Activated CD8-positive, alpha-beta memory T cell treated with anti-CD3 and anti-CD28 coated beads for 36 hours (primary cell): ENCODE results near the gene MACROD2. TPM values are rescaled to one million over a fixed set of nuclear protein-coding genes. Genes with fewer than 3 reads are reported as not detected.
"Not testable (repeated sequence)": the region's sequence is repeated elsewhere in the genome, so short reads cannot be mapped to it uniquely, and the experiment has no call there.

Source experiments
- CTCF ChIA-PET: fragments of 350-600 bp; sonication (Branson Sonifier 250); formaldehyde crosslinking; loops from one replicate; lab custom pipeline; 2021; ENCODE audit warnings: antibody characterized with exemption; lab: Charles Lee
- POLR2A ChIA-PET: fragments of 350-600 bp; sonication (Branson Sonifier 250); formaldehyde crosslinking; loops from one replicate; lab custom pipeline; 2021; ENCODE audit warnings: antibody characterized with exemption; lab: Charles Lee
- total RNA-seq, 2 experiments: library from RNA; stranded (reverse); gene quantifications; one replicate each; pipeline ENCODE4 v1.2.3, GENCODE V29; 2021

The MACROD2 gene
- total RNA-seq, 2 experiments from 2014 or later: not detected

DNA sequence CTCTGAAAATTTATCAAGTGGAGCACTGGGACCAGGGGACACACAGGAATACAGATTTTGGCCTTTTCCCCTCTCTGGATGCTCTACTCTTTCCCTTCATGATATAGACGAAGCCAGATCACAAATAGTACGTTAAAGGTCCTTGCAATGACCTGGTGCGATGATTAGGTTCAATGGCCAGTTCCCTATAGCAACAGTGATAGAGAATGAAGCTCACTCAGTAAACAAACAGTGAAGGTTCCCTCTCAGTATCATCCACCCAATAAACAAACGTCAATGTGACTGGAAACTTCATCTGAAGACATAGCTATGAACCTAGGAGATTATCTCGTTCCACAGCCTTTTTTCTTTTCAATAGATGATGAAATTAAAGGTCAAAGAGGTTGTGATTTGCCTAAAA, 1981.7 kb downstream of the MACROD2 start:
- ChIA-PET CTCF (no interaction called here), POLR2A (no interaction called here)

DNA sequence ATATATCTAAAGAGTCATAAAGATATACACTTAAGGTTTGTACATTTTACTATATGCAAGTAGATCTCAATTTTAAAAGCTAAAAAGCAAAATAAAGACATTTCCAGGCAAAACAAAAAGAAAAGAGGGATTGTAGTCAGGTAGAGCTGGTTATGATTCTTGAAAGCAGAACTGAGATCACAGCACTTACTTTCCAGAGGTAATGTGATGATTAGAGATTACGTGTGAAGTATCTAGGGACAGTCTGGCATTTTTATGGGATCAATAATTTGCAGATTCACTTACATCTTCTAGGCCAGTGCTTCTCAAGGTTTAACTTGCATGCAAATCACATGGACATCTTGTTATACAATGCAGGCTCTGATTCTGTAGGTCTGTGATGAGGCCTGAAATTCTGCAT, 1982.4 kb downstream of the MACROD2 start:
- POLR2A ChIA-PET: no interaction called here
- CTCF ChIA-PET: no interaction called here

DNA sequence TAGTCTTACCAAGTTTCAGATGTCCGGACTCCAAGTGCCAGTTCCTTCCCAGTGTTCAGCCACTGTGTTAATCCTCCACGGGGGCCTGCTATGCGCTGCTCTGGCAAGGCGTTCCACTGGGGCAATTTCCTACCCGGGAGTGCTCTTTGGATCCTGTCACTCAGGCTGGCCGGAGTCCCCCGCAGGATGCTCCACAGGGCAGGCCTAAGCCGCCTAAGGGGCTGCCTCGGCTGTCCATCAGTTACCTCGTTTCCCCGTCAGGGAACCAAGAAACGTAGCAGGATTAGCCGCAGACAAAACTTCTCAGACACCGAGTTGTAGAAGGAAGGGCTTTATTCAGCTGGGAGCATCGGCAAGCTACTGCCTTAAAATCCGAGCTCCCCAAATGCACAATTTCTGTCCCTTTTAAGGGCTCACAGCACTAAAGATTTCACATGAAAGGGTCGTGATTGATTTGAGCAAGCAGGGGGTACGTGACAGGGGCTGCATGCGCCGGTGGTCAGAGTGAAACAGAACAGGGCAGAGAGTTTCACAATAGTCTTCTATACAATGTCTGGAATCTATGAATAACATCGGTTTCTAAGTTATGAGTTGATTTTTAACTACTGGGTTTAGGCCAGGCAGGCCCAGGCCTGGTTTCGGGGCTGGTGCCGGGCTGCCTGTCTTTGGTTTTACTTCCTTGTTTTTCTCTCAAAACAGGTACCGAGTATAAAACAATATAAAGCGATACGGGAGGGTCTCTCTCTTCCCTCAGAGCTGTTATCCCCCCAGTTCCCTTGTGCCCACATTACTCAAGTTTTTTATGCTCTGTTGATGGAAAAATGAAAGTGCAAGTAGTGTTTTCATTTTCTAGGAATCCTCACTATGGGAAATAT, 1990.4 kb downstream of the MACROD2 start:
- CTCF ChIA-PET, POLR2A ChIA-PET: not testable (repeated sequence)

DNA sequence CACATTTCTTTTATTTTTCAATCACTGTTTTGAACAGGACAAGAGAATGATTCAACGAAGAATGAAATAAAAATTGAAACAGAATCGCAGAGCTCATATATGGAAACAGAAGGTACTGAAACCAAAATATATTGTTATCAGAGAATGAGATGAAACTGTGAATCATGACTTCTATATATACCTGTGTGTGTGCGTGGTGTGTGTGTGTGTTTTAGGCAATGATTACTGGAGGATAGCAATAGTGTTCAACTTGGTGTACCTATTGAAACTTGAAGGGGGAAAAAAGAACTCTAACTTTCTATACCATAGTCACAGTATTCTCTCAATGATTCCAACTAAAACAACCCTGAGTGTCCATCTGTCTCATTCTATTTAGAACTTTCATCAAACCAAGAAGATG, 1991.4 kb downstream of the MACROD2 start:
- ChIA-PET CTCF (no interaction called here), POLR2A (no interaction called here)

DNA sequence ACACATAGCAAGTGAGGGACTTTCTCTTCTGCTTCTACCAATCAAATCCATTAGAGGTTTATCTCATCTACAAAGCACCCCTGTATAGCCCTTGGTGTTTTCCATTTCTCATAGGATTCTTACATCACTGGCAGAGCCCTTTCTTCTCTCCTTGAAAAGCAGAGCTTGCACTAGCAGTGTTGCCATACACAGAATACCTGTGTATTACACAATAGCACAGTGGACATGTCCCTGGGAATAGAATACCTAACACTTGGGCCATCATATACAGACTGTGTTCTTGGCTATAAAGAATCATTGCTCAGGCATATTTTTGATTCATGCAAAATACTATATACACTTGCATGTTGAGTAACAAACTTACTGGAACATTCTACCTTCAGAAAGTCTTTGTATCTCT, 1996.0 kb downstream of the MACROD2 start:
- POLR2A ChIA-PET: no interaction called here
- CTCF ChIA-PET: no interaction called here

DNA sequence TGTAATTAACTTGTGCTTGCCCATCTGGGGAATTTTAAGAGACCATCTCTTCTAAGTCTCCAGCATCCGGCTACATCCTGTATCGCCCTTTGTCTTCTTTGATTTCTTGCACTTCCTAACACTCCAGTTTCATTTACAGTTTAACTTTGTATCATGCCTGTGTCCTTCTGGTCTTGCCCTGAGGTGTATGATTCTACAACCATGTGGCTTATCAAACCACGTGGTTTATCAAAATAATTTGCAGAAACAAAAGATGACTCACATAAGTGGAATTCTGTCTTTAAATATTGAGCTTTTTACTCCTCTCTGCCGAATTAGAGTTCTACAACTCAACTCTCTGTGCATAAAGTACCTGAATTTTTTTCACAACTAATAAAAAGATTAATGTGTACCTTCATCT, 1997.2 kb downstream of the MACROD2 start:
- CTCF ChIA-PET: no interaction called here

DNA sequence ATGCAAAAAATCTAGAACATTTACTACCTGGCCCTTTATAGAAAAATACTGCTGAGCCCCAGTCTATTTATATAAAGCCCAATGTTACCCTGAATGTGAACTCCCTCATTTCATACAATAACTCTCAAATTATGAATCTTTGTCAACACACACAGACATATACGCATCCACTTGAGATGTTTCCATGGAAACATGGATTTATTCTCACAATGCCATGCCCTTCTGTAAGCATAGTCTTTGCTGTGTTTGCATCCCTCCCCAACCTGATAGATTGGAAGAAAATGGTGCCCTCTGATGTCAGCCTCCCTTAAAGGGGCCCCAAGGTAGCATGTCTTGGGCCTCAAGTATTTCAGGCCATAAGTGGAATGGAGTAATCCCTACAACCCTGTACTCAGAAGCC, 2004.8 kb downstream of the MACROD2 start:
- ChIA-PET POLR2A (no interaction called here), CTCF (no interaction called here)

More for the DNA sequence above, 1997.2 kb downstream of the MACROD2 start:
- POLR2A ChIA-PET: no interaction called here

DNA sequence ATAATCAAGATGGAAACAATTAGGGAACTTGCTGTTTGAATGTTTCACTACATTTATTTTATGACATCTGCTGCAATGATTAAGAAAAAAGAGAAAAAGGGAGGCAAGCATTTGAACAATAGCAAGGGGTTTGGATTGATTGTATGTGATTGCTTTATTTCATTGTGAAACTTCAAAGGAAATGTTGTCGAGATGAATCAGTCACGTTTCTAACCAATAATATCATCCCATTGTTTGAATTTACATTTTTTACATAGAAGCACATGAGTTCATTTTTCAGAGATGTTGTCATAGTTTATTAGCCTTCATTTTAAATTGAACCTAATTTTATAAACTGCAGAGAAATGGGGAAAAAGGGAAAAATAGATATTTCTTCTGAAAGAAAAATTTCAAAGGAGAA, 2006.0 kb downstream of the MACROD2 start:
- POLR2A ChIA-PET: no interaction called here
- CTCF ChIA-PET: no interaction called here

DNA sequence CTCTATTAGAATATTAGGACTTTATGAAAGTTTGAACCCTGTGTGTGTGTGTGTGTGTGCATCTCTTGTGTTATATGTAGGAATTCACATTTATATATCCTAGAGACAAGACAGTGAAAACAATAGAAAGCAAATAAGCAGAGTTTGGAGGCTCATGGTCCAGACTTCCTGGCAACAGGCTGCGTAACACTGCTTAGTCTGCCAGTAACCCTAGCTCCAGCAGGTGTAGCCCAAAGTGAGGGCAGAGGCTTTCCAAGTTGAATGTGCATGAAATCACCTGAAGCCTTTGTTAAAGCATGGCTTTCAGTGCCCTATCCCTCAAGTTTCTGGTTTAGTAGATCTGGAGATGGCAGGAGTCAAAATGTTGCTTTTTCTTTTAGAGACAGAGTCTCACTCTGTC, 2008.0 kb downstream of the MACROD2 start:
- ChIA-PET CTCF (no interaction called here), POLR2A (no interaction called here)

DNA sequence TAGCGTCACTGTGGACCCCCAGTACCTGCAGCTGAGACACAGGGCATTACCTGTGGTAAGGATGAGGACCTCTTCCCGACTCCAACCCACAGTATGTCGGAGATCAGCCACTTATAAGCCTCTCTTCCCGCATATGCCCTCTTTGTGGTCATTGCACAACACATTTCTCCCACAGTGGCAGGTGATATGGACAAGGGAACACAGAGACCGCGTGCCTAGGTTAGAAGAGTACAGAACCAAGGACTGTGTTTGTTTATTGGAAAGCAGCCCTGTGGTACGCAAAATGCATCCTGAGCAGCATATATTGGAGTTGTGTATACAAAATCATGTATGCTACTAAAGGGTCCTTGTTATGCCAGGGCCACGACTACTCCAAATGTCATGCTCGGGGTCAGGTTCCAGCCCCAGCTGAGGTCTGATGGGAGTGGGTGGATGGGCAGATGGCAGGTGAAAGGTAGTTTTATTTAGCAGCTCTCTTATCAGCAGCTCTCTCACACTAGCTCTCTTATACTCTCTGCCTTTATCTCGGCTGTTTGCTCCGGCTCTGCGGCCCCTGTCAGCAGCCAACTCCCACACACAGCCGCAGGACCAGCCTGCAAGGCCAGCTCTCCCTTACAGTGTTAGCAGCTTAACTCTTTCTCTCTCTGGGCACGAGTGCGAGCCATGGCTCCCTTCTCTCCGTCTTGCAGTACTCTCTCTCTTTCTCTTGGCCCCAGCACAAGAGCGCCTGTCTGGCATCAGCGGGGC, 2009.0 kb downstream of the MACROD2 start:
- CTCF ChIA-PET: no interaction called here

DNA sequence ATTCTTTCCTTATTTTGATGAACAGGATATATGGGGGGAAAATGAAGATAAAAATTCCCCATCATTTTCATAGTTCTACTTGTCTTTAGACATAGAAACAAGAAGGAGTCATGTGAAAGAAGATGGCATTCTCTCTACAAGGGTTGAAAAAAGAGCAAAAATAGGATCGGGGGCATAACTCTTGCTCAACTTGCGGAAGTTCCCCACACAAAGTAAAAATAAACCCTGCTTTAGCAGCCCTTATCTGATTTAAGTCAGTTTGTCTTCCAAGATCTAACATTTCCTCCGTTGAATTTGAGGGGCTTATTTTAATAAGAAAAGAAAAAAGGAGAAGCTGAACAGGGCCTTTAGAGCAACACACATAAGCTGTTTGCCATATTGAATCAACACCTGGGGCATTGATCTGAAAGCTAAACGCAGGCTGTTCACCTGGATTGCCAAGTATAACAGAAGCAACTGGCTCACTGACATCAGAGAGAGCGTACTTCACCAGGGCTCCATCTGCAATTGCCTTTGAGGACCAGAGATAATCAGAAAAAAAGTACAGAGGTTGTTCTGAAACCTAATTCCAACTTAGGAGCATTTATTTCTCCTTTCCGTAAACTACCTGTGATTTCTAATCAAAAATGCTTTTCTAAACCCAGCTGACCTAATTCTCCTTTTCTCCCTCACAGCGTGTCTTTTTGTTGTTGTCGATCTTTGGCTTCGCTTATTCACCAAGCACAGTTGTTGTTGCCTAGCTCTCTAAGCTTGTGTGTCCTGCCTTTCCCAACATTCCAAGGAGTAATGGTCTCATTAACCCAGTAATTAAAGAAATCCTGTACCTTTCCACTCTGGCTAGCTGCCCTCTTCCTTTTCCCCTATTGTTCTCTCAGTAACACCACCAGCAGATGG, 2010.0 kb downstream of the MACROD2 start:
- CTCF ChIA-PET: no interaction called here
- POLR2A ChIA-PET: no interaction called here

More for the DNA sequence above, 2009.0 kb downstream of the MACROD2 start:
- POLR2A ChIA-PET: no interaction called here

DNA sequence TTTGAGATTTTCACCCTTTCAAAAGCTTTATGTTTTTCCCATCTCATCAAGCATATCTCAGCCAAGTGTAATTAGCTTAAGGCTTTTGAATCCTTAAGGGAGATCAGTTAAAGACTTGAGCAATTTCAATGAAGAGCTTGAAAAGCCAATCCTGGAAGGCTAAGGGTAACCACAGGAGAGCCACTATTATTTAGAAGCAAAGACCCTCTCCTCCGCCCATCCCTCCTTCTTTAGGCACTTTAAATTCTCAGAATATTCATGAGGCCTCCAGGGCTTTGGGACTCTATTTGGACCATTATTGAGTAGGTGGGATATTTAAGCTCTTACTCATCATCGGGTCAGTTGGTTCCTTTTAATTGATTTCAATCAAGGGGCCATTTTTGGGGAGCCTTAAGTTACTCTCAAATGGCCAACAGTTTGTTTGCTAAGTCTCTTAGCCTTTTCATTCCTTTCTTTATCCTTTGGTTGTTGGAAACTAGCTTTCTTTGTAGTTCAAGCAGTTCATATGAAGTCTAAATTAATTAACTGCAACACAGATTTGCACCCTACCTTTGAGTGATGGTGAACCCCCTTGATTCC, 2010.7 kb downstream of the MACROD2 start:
- CTCF ChIA-PET: no interaction called here
- POLR2A ChIA-PET: no interaction called here

DNA sequence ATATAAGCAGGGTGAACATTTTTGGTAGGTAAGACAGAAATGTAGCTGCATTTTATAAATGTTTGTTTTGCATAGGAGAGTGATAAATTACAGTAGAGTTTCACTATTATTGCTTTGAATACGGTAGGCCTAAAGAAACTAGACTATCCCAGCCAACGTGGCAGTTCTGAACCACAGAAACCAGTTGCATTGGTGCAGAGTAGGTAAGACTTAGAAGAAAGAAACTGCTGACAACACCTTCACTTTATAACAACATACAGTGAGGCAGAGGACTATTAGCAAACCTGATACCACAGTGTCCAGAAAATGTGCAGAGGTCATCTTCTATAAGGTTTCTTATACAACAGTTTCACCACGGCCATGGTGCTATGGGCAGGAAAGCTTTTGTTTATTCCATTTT, 2011.8 kb downstream of the MACROD2 start:
- ChIA-PET CTCF (no interaction called here), POLR2A (no interaction called here)

DNA sequence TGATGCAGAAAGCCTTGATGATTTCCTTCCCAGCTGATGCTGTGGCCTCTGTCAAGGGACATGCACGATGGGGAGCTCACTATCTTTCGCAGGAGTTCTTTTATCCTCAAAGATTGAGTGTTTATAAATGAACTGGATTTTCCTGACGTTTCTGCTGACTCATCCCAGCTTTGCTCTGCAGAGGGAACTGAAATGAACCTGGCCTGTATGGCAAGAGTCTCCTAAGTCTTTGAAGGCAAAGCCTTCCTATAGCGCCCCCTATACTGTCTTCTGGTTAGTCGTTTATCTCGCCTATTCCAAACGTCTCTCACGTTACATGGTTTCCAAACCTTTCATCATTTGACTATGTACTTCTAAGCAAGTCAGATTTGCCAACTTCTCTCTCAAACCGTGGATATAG, 2012.6 kb downstream of the MACROD2 start:
- ChIA-PET CTCF (no interaction called here), POLR2A (no interaction called here)

DNA sequence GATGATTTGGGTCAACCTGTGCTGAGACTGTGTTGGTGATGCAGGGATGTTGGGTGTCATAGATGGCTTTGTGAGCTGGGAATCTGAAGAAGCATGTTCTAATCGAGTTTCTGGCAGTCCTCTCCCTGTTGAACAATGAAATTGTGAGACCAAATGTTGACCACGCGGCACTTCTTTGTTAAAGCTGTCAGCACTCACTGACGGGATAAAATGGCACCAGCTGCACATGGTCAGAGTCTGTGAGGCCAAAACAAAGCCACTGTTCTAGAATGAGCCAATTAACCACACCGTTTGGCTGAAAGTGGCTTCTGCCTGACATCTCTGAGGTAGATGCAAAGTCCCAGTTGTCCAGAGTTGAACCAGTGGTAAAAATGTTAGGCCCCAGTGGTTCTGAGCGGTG, 2015.7 kb downstream of the MACROD2 start:
- POLR2A ChIA-PET: no interaction called here
- CTCF ChIA-PET: no interaction called here

DNA sequence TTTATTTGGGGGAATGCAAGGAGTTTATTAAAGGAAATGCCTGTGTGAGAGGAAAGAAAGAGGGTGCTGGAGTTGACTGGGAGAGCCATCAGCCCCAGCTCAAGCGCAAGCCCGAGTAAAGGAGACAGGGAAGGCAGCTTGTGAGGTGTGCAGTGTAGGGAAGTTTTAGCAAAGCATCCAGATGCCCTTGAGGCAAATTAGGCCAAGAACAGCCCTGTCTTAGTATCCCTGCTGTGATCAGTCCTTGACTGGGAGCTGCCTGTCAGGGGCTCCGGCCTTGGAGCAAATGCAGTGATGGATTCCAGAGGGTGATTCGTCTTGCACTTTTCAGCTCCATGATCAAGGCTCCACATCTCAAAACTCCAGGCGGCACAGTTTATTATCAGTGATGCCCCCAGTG, 2016.2 kb downstream of the MACROD2 start:
- ChIA-PET CTCF (no interaction called here), POLR2A (no interaction called here)

DNA sequence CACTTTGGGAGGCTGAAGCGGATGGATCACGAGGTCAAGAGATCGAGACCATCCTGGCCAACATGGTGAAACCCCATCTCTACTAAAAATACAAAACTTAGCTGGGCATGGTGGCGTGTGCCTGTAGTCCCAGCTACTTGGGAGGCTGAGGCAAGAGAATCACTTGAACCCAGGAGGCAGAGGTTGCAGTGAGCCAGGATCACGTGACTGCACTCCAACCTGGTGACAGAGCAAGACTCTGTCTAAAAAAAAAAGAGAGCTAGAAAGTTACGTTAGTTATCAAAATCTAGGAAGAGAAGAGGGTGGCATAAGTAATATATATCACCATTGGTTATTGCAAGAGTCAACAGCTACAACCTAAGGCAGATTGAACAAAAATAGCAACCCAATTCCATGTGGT, 2017.6 kb downstream of the MACROD2 start:
- CTCF ChIA-PET, POLR2A ChIA-PET: not testable (repeated sequence)

DNA sequence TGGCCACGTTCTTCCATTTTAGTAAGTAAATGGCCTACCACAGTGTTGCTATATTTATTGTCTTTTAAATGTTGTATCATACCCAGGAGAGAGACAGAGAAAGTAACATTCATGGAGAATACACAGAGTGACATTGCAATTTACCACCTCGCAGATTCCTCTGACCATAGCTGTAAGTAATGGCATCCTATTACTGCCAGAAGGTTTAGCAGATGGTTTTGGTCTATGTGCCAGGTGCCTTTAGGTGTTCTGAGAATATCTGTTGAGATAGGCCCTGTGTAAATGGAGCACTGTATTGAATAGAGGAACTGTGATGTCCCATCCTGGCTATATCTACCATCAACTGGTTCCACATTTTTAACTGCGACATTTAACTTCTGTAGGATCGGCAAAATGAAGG, 2018.3 kb downstream of the MACROD2 start:
- CTCF ChIA-PET: no interaction called here
- POLR2A ChIA-PET: no interaction called here

DNA sequence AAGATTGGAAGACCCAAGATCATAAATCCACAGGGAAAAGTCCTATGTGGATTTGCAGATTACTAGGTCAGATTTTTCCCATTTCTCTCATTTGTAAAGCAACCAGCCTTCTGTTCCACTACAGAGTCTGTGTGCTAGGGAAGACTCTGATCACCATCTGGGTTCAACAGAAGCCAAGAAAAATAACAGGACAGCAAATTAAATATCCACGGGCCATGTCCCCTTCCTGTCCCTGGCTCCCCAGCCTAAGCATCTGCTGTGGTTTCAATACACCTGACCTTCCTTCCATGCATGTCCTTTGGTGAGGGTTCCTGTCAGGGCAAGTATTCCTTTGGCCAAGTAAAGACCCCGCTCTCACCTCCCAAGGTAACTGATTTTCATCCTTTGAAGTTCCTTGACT, 2019.1 kb downstream of the MACROD2 start:
- CTCF ChIA-PET: no interaction called here
- POLR2A ChIA-PET: no interaction called here

DNA sequence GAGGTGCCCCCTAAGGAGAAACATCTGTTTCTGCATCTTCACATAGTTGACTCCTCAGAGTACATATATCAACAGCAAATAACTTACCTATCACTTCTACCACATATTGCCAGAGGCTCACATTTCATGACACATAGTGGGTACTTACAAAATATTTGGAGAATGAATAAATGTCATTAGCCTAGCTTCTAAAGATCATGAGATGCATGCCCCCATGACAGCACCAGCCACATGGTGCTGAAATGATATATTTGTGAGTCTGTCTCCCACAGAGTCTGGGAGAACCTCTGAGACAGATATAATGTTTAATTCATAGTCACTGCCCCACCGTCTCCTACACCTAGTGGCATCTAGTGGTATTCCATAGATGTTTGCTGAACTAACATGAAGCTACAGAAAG, 2022.3 kb downstream of the MACROD2 start:
- ChIA-PET CTCF (no interaction called here), POLR2A (no interaction called here)
